GM15510 (cell line): ENCODE results near the gene ACIN1.
A peak's percentile ranks its signal among the peaks of the same experiment; 100 is the strongest.

ENCODE experiments used
- POLR2A ChIP-seq: IDR thresholded peaks from 3 replicates; pipeline ENCODE4 v1.6.1; 2011; ENCODE audit warnings: borderline replicate concordance; ENCODE audit not compliant: insufficient read length; ENCODE audit errors: extremely low read depth

Gene ACIN1

GRCh38 chr14:23104070-23104590 is 9.2 kb upstream of the ACIN1 start:
- no peak for TF ChIP-seq POLR2A

- no peak for TF ChIP-seq POLR2A
Measured at GRCh38 chr14:23103581-23103980, 8.6 kb upstream of the ACIN1 start.

- no peak for TF ChIP-seq POLR2A
Measured at GRCh38 chr14:23102801-23103200, 7.9 kb upstream of the ACIN1 start.

GRCh38 chr14:23101986-23102625 is 7.2 kb upstream of the ACIN1 start:
- TF ChIP-seq POLR2A = no peak

GRCh38 chr14:23101213-23101970 is 6.5 kb upstream of the ACIN1 start:
- TF ChIP-seq POLR2A = no peak

GRCh38 chr14:23099212-23099861 is 4.4 kb upstream of the ACIN1 start:
- TF ChIP-seq POLR2A = no peak

GRCh38 chr14:23097786-23098185 is 2.9 kb upstream of the ACIN1 start:
- no peak for TF ChIP-seq POLR2A

- peak; percentile 56 for TF ChIP-seq POLR2A
Measured at GRCh38 chr14:23095196-23096108, 516 bp upstream of the ACIN1 start, which contains the start of gene C14orf119. Gene C14orf119, plus strand, starts transcription at chr14:23095505. Its CDS starts 2,154 bp downstream, at chr14:23097659.

GRCh38 chr14:23093991-23094665 is 808 bp downstream of the ACIN1 start:
- no peak for TF ChIP-seq POLR2A

GRCh38 chr14:23093526-23093925 is 1.4 kb downstream of the ACIN1 start:
- TF ChIP-seq POLR2A = no peak

- no peak for TF ChIP-seq POLR2A
Measured at GRCh38 chr14:23093104-23093503, 1.8 kb downstream of the ACIN1 start.

GRCh38 chr14:23091294-23092225 is 3.4 kb downstream of the ACIN1 start:
- TF ChIP-seq POLR2A = no peak

- TF ChIP-seq POLR2A = no peak
Measured at GRCh38 chr14:23090254-23090636, 4.7 kb downstream of the ACIN1 start.
